NCI-H748 treated with DMSO at 0.1 percent for 48 hours (cell line): ENCODE measurements around the gene CNNM3.
"Not testable (repeated sequence)": the region's sequence is repeated elsewhere in the genome, so short reads cannot be mapped to it uniquely, and the experiment has no call there.

Source experiments
- DNase-seq: peaks from one replicate; lab custom pipeline; 2025; lab: John Stamatoyannopoulos, UW

CNNM3 gene

DNA sequence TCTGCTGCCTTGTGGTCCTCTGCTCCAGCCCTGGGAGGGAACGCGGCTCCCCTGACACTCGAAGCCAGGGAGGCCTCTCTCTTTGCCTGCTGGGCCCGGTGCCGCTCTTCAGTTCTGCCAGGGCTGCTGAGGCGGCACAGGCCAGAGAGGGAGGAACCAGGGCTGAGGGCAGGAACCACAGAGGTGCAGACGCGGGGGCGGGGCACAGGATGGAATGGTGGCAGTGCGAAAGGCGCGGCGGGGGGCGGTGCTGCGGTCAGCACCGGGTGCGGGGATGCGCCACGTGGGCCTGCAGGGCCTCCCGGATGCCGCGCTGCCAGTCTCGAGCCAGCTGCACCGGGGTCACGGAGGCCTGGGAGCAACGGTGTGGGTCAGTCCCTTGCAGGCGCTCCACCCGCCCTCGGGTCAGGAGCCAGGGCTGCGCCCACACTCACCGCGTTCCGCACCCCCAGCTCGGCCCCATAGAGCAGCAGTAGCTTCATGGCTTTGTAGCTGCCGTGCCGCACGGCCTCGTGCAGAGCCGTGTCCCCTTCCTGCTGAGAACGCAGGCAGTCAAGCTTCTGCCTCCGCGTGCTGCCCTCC lies 23.3 kb downstream of the CNNM3 start:
- DNase-seq: no peak

DNA sequence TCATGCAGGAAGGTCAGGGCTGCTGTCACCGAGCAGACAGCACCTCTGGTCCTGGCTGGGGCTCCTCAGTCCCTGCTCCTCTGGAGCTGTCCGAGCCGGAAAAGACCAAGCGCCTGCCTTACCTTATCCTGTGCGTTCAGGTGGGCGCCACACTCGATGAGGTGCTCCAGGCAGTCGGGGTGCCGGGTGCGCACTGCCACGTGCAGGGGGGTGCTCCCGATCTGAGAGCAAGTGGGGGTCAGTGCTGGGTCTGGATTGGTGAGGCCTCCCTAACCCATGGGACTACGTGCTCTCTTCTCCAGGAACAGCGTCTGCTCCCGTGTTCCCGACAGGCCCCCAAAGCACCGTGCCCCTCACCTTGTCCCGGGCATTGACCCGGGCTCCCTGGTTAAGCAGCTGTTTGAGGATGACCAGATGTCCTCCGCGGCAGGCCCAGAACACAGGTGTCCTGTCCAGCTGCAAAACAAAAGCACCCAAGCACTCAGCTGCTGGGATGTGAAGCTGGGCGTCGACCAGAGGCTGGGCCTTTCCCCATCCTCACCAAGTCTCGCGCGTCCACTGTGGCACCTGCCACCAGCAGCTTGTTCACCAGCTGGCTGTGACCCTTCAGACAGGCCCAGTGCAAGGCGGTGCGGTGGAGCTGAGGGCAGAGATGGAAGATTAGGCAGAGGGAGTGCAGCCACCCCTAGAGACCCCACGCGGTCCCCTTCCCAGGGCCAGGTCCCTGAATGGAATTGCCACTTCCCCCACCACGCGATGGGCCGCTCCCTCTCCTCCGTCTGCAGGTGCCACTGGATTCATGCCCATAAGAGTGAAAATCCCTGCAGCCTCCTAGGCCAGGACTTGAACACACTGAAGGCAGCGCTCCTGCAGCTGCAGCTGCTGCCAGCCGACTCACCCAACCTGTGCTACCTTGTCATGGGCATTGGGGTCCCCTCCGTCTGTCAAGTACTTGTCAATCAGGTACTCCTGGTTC lies 24.1 kb downstream of the CNNM3 start:
- DNase-seq: no peak

DNA sequence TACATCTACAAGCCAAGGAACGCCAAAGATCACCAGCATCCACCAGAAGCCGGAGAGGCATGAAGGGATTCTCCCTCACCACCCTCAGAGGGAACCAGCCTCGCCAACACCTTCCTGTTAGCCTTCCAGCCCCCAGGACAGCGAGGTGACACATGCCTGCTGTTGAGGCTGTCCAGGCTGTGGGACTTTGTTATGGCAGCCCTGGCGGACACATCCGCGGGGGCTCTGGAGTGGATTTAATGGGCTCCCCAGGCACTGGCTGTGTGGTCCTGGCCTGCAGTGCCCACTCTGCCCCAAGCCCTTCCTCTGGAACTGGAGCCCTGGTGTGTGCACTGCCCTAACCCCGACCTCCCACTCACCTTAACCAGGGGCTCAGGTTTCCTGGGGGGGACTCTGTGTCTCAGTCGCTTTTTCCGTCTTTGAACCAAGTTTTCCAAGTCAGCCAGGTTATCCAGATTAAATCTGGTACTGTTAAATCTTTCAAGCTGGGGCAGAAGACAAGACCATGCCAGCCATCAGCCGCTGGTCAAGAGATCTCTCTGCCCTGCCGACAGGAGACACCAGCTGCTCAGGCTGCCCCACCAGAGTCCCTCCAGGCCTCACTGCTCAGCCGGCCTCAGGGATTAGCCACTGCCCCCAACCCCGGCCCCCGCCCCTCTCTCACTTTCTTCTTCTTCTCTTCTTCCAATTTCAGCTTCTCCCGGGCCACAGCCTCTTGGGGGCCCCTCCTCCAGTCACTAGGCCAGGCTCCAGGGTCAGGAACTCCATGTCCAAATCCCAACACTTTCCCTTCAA lies 25.8 kb downstream of the CNNM3 start:
- DNase-seq: no peak

DNA sequence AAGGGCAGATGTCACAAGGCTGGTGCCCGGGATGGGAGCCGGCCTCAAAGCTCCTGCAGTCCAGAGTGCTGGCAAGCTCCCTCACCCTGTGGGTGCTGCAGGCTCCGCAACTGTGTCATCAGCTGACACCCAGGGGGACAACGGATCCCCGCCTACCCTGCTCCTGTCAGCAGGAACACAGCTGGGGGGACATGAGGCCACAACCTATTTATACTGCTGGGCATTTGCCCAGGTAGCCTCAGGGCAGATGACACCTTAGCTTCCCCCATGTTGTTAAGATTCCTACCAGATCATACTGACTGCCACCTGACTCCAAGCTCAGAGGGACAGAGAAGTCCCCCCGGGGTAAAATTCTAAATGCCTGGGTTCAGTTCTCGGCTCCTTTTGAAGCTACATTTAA lies 26.5 kb downstream of the CNNM3 start:
- DNase-seq: no peak

DNA sequence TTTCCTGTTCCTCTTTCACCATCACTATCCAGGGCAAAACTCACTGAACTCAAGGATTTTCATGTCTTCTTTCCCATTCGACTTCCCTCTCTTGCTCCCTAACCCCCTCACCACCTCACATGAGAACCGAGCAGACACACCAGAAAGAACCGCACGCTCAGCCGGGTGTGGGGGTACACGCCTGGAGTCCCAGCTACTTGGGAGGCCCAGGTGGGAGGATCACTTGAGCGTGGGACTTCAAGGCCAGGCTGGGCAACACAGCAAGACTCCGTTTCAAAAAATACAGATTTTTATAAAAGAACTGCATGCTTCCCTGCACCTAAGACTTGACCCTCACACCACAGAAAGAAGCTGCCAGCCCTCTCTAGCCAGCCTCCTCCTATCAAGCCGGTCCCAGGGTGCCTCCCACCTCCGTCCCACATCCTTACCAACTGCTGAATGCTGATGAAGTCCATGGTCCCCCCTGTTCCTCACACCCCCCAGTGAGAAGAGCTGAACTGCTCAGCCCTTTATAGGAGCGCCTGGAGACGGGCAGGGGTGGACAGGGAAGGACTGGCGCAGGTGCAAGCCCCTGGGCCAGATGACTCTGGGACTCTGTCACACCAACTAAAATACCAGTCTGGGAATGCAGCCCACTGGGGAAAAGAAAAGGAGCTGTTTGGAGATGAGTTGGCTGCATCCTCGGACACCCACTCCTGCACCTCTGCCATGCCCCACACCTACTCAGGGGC lies 27.6 kb downstream of the CNNM3 start, which contains the start of gene ANKRD23:
ANKRD23 (minus strand) TSS at position 484 of the 731 bp plus-strand sequence; CDS start at position 455, 29 bp downstream.
- DNase-seq: no peak

DNA sequence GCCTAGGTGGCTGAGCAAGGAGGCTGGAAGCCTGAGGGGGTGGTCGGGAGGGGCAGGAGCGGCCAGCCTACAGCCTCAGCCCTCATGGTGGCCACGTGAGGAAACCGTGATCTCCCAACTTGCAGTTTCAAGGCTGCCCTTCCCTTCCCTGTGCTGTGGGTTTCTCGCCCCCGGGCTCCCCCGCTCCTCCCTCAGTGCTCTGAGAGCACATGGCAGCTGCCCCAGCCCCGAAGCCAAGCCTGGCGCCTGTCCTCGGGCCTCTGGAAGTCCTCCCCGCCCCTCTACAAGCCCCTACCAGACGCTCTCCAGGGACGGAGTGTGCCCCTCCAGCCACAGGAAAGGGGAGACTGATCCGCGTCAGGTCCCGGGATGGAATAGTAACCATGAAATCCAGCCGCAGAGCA lies 28.3 kb downstream of the CNNM3 start:
- no peak for DNase-seq

DNA sequence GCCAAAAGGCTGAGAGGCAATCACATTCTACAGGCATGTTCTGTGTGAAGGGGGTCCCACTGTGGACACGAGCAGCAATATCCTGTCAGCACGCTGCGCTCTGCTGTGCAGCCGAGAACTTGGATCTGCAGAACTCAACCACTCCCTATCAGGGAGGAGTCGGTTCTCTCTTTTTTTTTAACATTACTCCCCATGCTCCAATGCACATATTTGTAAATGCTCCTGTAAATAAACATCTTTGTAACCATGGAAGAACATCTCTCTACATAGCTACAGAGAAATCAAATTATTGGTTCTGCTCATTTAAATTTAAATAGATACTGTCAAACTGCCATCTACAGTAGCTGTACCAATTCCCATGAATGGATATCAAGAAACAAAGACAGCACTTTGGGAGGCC lies 30.8 kb downstream of the CNNM3 start:
- DNase-seq: no peak

DNA sequence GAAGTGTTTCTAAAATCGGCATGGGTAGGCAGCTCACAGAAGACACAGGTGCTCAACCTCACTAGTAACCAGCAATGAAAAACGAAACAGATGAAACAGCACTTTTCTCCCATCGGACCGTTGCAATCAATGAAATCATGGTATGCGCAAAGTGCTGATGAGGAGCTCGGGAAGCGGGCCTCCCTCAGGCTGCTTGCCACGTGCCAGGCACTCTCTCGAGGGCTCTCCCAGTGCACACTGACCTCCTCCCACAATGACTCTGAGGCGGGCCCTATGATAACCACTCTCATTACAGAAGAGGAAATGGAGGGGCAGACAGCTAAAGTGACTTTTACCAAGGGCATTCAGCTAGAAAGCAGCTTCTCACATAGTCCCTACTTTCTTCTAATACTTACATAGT lies 31.5 kb downstream of the CNNM3 start:
- DNase-seq: no peak

DNA sequence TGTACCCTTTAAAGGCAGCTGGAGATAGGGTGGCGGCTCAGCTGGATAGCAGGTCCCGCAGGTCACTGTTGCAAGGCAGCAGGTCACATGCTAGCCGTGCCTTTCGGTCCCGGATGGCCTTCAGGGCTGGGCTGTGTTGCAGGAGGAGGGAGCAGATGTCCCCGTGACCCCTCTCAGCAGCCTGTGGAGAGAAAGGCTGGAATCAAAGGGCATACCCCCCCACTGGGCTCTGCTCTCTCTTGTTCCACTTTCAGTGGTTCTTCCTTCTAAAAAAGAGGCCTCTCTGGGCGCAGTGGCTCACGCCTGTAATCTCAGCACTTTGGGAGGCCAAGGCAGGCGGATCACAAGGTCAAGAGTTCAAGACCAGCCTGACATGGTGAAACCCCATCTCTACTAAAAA lies 32.2 kb downstream of the CNNM3 start:
- no peak for DNase-seq

DNA sequence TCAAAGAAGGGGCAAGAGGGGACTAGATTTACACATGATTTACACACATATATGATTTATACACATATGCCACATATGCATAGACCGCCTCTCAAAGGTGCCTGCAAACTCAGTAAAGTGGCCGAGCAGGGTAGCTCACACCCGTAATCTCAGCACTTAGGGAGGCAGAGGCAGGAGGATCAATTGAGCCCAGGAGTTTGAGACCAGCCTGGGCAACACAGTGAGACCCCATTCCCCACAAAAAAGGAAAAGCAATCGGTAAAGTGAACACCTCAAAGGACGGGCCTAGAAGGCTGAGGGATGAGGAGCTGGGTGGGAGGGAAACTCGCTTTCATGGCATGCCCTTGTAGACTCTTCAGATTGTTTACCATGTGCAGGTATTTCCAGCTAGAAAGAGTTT lies 36.6 kb downstream of the CNNM3 start:
- no peak for DNase-seq

DNA sequence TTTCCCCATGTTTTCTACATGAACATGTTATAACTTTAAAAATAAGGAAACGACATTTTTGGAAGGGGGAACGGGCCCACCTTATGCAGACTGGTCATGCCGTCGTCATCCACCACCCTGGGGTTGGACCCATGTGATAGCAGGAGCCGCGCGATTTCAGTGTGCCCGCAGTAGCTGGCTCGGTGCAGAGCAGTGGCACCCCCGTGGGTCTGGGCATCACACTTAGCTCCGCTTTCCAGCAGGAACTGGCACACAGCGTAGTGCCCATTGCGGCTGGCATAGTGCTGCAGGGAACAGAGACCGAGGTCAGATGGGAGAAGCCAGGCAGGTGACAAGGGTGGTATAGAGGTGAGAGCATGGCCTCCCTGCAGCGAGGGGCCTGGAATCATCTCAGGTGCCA lies 37.3 kb downstream of the CNNM3 start:
- no peak for DNase-seq

DNA sequence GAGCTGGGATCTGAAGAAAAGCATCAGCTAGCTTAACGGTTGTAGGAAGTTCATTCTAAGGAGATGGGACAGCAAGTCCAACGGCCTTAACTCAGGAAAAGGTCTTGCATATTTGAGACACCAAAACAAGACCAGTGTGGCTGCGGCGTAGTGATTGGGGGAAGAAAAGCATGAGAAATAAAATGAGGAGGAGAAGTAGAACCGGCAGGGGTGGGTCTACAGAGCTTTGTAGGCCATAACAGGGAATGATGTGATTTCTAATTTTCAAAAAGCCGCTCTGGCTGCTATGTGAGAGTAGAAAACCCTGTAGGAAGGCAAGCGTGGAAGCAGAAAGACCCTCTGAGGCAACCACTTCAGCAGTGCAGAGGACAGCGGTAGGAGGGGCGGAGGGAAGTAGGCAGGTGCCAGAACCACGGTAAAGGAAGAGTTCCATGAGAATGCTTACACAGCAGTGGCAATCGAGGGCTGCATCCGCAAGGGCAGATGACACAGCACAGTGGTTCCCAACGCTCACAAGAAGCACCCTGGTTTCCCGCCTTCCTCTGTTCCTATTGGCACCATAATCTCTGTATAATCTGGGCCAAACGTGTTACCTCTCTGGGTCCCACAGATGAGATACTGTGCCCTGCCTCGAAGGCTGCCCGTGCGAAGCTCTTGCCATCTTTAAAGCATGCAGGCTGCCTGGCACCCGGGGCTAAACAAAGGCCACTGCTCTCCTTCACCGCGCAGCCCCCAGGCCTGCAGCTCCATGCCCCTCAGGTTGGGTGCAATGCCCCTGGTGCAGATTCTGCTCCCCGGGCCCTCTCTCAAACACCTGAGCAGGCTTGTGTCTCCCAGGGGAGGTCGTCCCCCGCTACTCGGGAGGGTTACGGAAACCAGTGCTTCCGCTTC lies 41.0 kb downstream of the CNNM3 start:
- DNase-seq: peak; percentile 13

DNA sequence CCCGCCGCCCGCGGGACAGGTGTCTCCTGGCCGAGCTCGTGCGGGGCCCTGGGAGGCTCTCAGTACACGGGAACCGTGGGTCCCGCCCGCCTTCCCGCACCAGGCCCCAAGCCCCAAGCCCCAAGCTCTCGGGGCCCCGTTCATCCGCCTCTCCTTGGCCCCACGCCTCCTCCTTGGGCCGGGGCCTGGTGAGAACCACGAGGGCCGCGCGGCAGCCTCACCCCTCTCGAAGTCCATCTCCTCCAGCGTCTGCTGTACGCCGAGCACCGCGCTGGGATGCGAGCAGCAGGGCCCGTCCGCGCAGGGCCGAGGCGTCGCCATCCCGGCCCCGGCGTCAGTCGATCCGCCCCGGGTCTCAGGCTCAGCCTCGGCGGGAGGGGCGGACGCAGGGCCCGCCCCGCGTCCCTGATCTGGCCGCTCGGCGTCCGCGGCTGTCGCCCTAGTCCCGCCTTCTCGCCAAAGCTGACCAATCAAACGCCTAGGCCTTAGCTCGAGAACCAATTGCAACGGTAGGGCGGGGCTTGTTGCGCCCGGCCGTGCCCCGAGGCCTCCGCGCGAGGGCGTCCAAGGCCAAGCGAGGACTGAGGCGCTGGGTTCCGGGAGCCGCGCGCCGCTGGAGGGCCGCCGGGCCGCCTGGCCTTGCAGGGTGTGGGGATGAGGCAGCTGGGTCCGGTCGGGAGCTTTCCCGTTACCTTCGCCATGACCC lies 41.8 kb downstream of the CNNM3 start, which contains the start of gene ANKRD39:
ANKRD39 (minus strand) TSS at position 350 of the 706 bp plus-strand sequence; CDS start at position 321, 29 bp downstream.
- peak; percentile 92 for DNase-seq

DNA sequence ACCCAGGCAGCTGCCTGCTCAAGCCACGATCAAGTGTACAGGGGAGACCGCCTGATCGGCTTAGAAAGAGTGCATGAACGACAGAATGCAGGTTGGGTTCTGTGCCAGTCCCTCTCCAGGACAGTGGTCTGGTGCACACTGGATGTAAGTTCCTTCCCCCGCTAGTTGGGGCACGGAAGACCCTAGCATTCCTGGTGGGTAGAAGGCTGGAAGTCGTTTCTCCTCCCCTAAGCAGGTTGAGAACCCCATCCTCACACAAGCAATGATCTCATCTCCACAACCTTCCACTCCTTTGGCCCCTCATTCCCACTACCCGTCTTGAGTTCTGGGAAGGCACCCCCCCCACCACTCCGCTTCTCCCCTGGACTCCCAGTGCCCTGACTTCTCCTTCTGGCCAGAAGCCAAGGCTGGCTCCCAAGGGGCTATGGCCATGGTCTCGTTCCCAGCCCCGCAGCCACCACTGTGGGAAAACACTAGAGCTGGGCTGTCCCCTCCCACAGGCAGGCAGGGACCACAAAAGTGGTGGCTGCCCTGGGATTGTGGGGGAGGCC lies 43.1 kb downstream of the CNNM3 start:
- no peak for DNase-seq

DNA sequence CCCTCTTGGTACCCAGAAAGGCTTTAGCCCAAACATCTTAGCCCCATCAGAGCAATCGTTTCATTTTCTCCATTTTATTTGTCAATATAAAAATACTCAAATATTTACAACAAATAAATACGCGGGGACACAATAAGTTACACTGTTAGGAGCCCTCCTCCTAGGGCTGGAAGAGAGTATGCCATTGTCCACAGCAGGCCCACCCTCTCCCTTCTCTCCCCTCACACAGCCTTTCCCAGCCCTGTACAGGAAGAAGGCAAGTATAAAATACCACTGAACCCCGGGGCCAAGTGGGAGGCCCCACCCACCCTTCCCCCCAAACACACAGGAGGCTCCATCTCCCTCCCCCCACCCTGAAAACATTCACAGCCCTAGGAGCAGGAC lies 43.6 kb downstream of the CNNM3 start:
- DNase-seq: no peak

DNA sequence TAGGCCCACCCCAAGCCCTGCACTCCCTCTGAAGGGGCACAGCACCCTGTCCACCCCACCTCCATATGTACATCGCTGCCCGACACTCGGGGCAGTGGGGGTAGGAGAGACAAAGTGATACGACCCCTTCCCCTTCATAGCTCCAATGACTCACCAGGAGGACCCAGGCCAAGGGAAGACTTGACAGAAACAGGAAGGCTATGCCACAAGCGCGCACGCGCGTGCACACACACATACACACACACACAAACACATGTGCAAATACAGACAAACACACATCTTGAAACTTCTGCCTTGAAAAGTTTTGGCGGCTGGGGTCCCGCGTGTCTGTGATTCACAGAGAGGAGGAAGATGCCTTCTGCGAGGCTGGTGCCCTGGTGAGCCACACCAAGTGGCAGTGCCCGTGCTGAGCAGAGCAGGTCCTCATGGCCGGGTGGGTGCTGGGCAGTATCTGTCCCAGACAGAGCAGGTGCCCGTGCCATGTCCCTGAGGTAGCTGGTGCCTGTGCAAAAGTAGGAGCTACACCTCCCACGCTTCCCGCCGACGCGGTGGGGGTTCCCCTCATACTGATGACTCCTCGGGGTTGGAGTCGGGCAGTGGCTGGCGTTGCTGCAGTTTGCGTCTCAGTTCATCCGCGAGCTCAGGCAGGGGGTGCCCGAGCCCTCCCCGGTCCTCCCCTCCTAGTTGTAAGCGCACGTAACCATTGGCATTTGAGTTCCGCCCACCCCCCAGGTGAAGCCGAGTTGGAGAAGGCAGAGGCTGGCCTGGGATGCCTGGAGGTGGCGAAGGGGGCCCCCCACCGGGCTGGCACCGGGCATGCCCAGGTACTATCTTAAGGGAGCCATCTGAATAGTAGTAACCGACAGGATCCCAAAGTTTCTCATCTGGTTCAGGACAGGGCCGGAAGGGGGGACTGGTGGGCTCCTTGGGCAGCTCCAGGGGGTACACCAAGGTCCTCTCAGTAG lies 44.3 kb downstream of the CNNM3 start:
- no peak for DNase-seq

DNA sequence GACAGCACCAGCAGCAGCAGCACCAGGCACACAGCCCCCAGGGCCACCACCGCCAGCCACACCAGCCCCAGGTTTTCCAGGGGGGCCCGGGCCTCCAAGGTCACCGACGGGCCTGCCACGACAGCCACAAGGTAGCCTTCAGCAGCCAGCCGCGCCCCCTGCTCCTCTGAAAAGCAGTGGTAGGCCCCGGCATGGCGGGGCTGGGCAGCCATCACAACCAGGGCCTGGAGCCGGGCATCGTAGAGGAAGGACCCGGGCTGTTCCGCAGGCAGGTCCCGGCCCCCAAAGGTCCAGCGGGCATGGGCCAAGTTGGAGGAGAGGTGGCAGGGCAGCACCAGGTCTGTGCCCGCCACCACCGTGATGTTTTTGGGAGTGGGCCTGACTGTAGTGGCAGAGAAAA lies 45.0 kb downstream of the CNNM3 start:
- DNase-seq: no peak

DNA sequence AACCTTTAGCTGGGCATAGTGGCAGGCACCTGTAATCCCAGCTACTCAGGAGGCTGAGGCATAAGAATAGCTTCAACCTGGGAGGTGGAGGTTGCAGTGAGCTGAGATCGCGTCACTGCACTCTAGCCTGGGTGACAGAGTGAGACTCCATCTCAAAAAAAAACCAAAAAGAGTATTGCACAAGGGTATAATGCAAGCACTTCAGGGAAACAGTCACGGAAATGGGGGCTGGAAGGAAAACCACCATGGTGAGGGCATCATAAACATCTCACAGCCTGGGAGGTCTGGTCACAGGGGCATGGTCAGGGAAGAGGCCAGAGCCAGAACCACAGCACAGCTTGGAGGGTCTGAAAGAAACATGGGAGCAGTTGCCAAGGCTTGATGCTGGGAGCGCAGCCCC lies 47.0 kb downstream of the CNNM3 start:
- DNase-seq: not testable (repeated sequence)
